HepG2 (cell line): ENCODE measurements around the gene PGA4. TPM values are rescaled to one million over a fixed set of nuclear protein-coding genes. Genes with fewer than 3 reads are reported as not detected.

Experiments
- CENPBD1 ChIP-seq: sonication (generic); formaldehyde crosslinking; IDR thresholded peaks from 2 replicates; pipeline ENCODE4 v1.8.0; 2022; ENCODE audit warnings: missing genetic modification reagents, low read depth, mild to moderate bottlenecking, borderline replicate concordance
- FOXO4 ChIP-seq: sonication (generic); formaldehyde crosslinking; conservative IDR thresholded peaks from 2 replicates; pipeline ENCODE4 v1.8.1; 2023; ENCODE audit warnings: missing genetic modification reagents
- GFI1 ChIP-seq: sonication (generic); formaldehyde crosslinking; IDR thresholded peaks from 2 replicates; pipeline ENCODE4 v1.5.0; 2020; ENCODE audit warnings: missing genetic modification reagents, mild to moderate bottlenecking, borderline replicate concordance
- GMEB1 ChIP-seq: sonication (generic); formaldehyde crosslinking; IDR thresholded peaks from 2 replicates; pipeline ENCODE4 v1.5.1; 2020; ENCODE audit warnings: missing genetic modification reagents, mild to moderate bottlenecking, borderline replicate concordance
- HNRNPLL ChIP-seq: fragments of 200-400 bp; formaldehyde crosslinking; IDR thresholded peaks from 2 replicates; pipeline ENCODE4 v1.6.1; 2017; ENCODE audit warnings: mild to moderate bottlenecking, low read depth, low read length; ENCODE audit not compliant: poor library complexity, severe bottlenecking
- KAT7 ChIP-seq: IDR thresholded peaks from 2 replicates; pipeline ENCODE4 v1.6.1; 2018; ENCODE audit warnings: borderline replicate concordance, missing compliant biosample characterization
- LBX2 ChIP-seq: sonication (generic); formaldehyde crosslinking; IDR thresholded peaks from 2 replicates; pipeline ENCODE4 v1.5.0; 2020; ENCODE audit warnings: missing genetic modification reagents, mild to moderate bottlenecking, borderline replicate concordance
- MAFK ChIP-seq, 2 experiments: IDR thresholded peaks in 1 of 2; conservative IDR thresholded peaks in 1 of 2; 2 replicates each; pipeline ENCODE4 v1.6.1; 2011; ENCODE audit warnings: improper control_type of control experiment in 2 of 2, low read length in 2 of 2
- ONECUT2 ChIP-seq: sonication (generic); formaldehyde crosslinking; IDR thresholded peaks from 2 replicates; pipeline ENCODE4 v1.4.0; 2020; ENCODE audit warnings: missing genetic modification reagents
- RBFOX2 ChIP-seq: fragments of 200-400 bp; formaldehyde crosslinking; IDR thresholded peaks from 2 replicates; pipeline ENCODE4 v1.6.1; 2017; ENCODE audit warnings: low read depth, mild to moderate bottlenecking, low read length
- RNF2 ChIP-seq: fragments of 450-650 bp; conservative IDR thresholded peaks from 2 replicates; pipeline ENCODE4 v1.6.1; 2016; ENCODE audit warnings: low read depth
- SNAPC5 ChIP-seq: sonication (generic); formaldehyde crosslinking; IDR thresholded peaks from 2 replicates; pipeline ENCODE4 v1.8.1; 2023; ENCODE audit warnings: mild to moderate bottlenecking, missing genetic modification reagents, borderline replicate concordance
- TFDP1 ChIP-seq: IDR thresholded peaks from 2 replicates; pipeline ENCODE4 v1.6.1; 2016; ENCODE audit warnings: missing compliant biosample characterization, missing genetic modification reagents, borderline replicate concordance
- ZFP90 ChIP-seq: sonication (generic); formaldehyde crosslinking; IDR thresholded peaks from 2 replicates; pipeline ENCODE4 v1.8.0; 2022; ENCODE audit warnings: missing genetic modification reagents, mild to moderate bottlenecking, inconsistent platforms, borderline replicate concordance
- ZIK1 ChIP-seq: sonication (generic); formaldehyde crosslinking; IDR thresholded peaks from 2 replicates; pipeline ENCODE4 v1.5.0; 2020; ENCODE audit warnings: mild to moderate bottlenecking, low read depth, missing genetic modification reagents, borderline replicate concordance
- ZNF468 ChIP-seq: sonication (generic); formaldehyde crosslinking; IDR thresholded peaks from 2 replicates; pipeline ENCODE4 v1.8.0; 2022; ENCODE audit warnings: mild to moderate bottlenecking, moderate library complexity, missing genetic modification reagents
- ZNF576 ChIP-seq: sonication (generic); formaldehyde crosslinking; IDR thresholded peaks from 2 replicates; pipeline ENCODE4 v1.4.0; 2020; ENCODE audit warnings: mild to moderate bottlenecking, missing genetic modification reagents
- ZNF614 ChIP-seq: IDR thresholded peaks from 2 replicates; pipeline ENCODE4 v1.6.1; 2018; ENCODE audit warnings: missing biosample characterization, missing genetic modification reagents, inconsistent platforms, borderline replicate concordance
- ZNF737 ChIP-seq: sonication (generic); formaldehyde crosslinking; IDR thresholded peaks from 2 replicates; pipeline ENCODE4 v1.5.0; 2020; ENCODE audit warnings: missing genetic modification reagents, mild to moderate bottlenecking, borderline replicate concordance
- ZNF740 ChIP-seq: sonication (generic); formaldehyde crosslinking; IDR thresholded peaks from 2 replicates; pipeline ENCODE4 v1.4.0; 2020; ENCODE audit warnings: missing genetic modification reagents
- ZNF75D ChIP-seq: sonication (generic); formaldehyde crosslinking; IDR thresholded peaks from 2 replicates; pipeline ENCODE4 v1.8.1; 2023; ENCODE audit warnings: missing genetic modification reagents, mild to moderate bottlenecking, borderline replicate concordance
- ZNF784 ChIP-seq: sonication (generic); formaldehyde crosslinking; IDR thresholded peaks from 2 replicates; pipeline ENCODE4 v1.5.1; 2020; ENCODE audit warnings: missing genetic modification reagents, mild to moderate bottlenecking, borderline replicate concordance
- polyA plus RNA-seq, 8 experiments: library from polyadenylated mRNA; depleted of rRNA in 3 of 8; stranded (reverse) in 7 of 8; unstranded in 1 of 8; fragments of >200 nt; fragmentation: Illumina TruSeq in 4 of 8; extraction: Trizol in 4 of 8; gene quantifications; 2 replicates each; pipeline versions ENCODE4 v1.2.1 to v1.2.3, GENCODE V29; 2011 to 2016; ENCODE audit warnings: low read depth in 4 of 8, missing spikeins in 1 of 8, mixed read lengths in 1 of 8; ENCODE audit not compliant: insufficient read depth in 1 of 8
- total RNA-seq, 5 experiments: library from RNA; depleted of rRNA; stranded (reverse); fragments of >200 nt; fragmentation: Illumina TruSeq; extraction: Trizol; gene quantifications; 2 replicates each; pipeline ENCODE4 v1.2.3, GENCODE V29; 2016; ENCODE audit warnings: low read depth in 1 of 5

Gene PGA4
- total and polyA plus RNA-seq, 2 of the 13 experiments (the other 11 are each of a cell fraction or from before 2014, with no cell fraction given): not detected

GRCh38 chr11:61254403-61255025, 32.4 kb downstream of the PGA4 start (continued):
- no peak for TF ChIP-seq ZFP90 (CRISPR knock-in tag)
- no peak for TF ChIP-seq ZIK1 (CRISPR knock-in tag)
- no peak for TF ChIP-seq ONECUT2
- TF ChIP-seq TFDP1: no peak
- TF ChIP-seq ZNF75D (CRISPR knock-in tag): no peak
- no peak for TF ChIP-seq ZNF737 (CRISPR knock-in tag)
- TF ChIP-seq HNRNPLL: no peak
- no peak for TF ChIP-seq MAFK (conservative IDR thresholded peaks at IDR 0.05 in 1 of 2, IDR thresholded peaks at IDR 0.05 in 1 of 2; ENCODE audit: low read length in 2 of 2)
- TF ChIP-seq GMEB1: no peak
- TF ChIP-seq SNAPC5 (CRISPR knock-in tag): no peak
- 0 out of 2 replicates have a peak, but pooled peaks have one; percentile 60 for TF ChIP-seq FOXO4 (CRISPR knock-in tag)
- TF ChIP-seq ZNF614 (CRISPR knock-in tag): no peak
- no peak for TF ChIP-seq KAT7 (CRISPR knock-in tag)
- no peak for TF ChIP-seq RNF2
- TF ChIP-seq GFI1: no peak
- no peak for TF ChIP-seq ZNF468
- TF ChIP-seq ZNF784: no peak
- TF ChIP-seq ZNF576: no peak
- TF ChIP-seq ZNF740 (CRISPR knock-in tag): no peak
- TF ChIP-seq CENPBD1 (CRISPR knock-in tag): no peak
- TF ChIP-seq LBX2: no peak
- TF ChIP-seq RBFOX2: no peak
